Right atrium auricular region (tissue), 2 donors: ENCODE measurements around the gene ZNF485. TPM values are rescaled to one million over a fixed set of nuclear protein-coding genes. Genes with fewer than 3 reads are reported as not detected.
A peak's percentile ranks its signal among the peaks of the same experiment; 100 is the strongest.
"Not testable (repeated sequence)": the region's sequence is repeated elsewhere in the genome, so short reads cannot be mapped to it uniquely, and the experiment has no call there.

Experiments
- DNase-seq: peaks from one replicate; pipeline ENCODE4 v3.0.0-alpha.2; 2019; ENCODE audit warnings: low spot score
- H3K27ac ChIP-seq, 2 donors: fragments of 200-600 bp; sonication (generic); 1 replicate in 1 of 2; 2 replicates in 1 of 2; pipeline ENCODE4 v1.5.1; 2016 to 2019
- H3K27me3 ChIP-seq, 2 donors: fragments of 200-600 bp; sonication (generic); one replicate each; pipeline versions ENCODE4 v1.5.1 to v1.6.0; 2017 to 2019
- H3K36me3 ChIP-seq: fragments of 200-600 bp; sonication (generic); one replicate; pipeline ENCODE4 v1.5.1; 2016
- H3K4me1 ChIP-seq, 2 donors: fragments of 200-600 bp; sonication (generic); one replicate each; pipeline versions ENCODE4 v1.5.1 to v1.6.0; 2017 to 2019
- H3K4me3 ChIP-seq, 2 donors: fragments of 200-600 bp; sonication (generic); 1 replicate in 1 of 2; 2 replicates in 1 of 2; pipeline ENCODE4 v1.5.1; 2017 to 2019; ENCODE audit warnings: mild to moderate bottlenecking in 1 of 2, moderate library complexity in 1 of 2
- H3K9me3 ChIP-seq, 2 donors: fragments of 200-600 bp; sonication (generic); one replicate each; pipeline ENCODE4 v1.5.1; 2019
- total RNA-seq, 2 donors: library from RNA; depleted of rRNA; stranded (reverse); fragments of >200 nt; gene quantifications; one replicate each; pipeline ENCODE4 v1.1.0, GENCODE V29; 2016
- TF ChIP-seq, protein P1 (sequence below), 2 donors: fragments of 200-600 bp; sonication (generic); IDR thresholded peaks; one replicate each; pipeline ENCODE4 v1.5.1; 2019; ENCODE audit warnings: antibody characterized with exemption in 2 of 2

The ZNF485 gene
- total RNA-seq, 2 donors from 2014 or later: 0.98 to 1.1 TPM

DNA sequence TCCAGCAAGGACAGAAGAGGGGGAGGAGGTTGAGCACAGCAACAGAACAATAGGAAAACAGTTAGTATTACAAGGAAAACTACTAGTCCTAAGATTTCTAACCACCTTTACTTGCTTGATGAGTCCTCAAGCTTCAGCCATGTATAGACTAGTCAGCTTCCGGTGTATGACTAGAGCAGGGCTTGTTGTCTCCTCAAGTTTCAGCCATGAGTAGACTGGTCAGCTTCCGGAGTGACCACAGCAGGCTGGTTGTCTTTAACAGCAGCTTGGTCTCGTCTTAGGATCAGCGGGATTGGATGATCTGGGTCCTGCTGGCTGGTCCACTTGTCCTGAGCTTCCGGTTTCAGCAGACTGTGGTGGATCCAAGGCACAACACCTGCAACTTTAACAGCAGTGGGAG, 21.2 kb upstream of the ZNF485 start:
- H3K27me3 ChIP-seq: no peaks in the 10 kb centered on the region
- no peaks in the 10 kb centered on the region for H3K4me1 ChIP-seq
- H3K27ac ChIP-seq: no peak overlapping the region
- TF ChIP-seq, protein P1, sequence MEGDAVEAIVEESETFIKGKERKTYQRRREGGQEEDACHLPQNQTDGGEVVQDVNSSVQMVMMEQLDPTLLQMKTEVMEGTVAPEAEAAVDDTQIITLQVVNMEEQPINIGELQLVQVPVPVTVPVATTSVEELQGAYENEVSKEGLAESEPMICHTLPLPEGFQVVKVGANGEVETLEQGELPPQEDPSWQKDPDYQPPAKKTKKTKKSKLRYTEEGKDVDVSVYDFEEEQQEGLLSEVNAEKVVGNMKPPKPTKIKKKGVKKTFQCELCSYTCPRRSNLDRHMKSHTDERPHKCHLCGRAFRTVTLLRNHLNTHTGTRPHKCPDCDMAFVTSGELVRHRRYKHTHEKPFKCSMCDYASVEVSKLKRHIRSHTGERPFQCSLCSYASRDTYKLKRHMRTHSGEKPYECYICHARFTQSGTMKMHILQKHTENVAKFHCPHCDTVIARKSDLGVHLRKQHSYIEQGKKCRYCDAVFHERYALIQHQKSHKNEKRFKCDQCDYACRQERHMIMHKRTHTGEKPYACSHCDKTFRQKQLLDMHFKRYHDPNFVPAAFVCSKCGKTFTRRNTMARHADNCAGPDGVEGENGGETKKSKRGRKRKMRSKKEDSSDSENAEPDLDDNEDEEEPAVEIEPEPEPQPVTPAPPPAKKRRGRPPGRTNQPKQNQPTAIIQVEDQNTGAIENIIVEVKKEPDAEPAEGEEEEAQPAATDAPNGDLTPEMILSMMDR (IDR thresholded peaks at IDR 0.05): no peak
- no peaks in the 10 kb centered on the region for H3K36me3 ChIP-seq
- no peaks in the 10 kb centered on the region for H3K9me3 ChIP-seq
- H3K4me3 ChIP-seq: no peak overlapping the region
- no peak for DNase-seq

DNA sequence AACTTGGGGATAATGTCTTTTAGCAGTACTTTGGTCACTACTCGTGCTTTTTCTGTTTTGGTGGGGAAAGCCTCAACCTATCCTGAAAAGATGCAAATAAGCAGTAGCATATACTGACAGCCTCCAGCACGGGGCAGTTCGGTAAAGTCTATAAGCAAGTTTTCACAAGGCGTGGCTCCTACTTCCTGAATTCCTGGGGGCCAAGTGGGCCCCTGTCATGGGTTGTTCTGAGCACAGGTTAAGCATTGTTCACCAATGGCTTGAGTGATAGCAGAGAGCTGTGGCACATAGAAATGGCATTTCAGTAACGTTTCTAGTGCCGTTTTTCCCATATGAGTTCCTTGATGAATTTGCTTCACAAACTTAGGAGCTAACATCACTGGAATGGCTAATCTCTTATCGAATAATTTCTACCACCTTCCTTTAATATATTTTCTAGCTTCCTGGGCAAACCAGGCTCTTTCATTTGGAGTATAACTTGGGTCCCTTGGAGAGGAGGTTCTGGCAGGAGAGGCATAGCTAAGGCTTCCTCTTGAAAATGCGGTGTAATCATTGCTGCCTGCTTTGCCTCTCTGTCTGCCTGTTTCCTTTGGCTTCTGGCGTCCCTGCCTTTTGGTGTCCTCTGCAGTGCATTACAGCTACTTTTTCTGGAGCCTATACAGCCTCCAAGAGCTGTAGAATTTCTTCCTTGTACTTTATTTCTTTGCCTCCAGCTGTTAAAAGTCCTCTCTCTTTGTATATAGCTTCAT, 20.1 kb upstream of the ZNF485 start:
- DNase-seq: no peak
- H3K9me3 ChIP-seq: no peaks in the 10 kb centered on the region
- no peaks in the 10 kb centered on the region for H3K36me3 ChIP-seq
- H3K27ac ChIP-seq: no peak overlapping the region
- TF ChIP-seq, protein P1 (IDR thresholded peaks at IDR 0.05): no peak
- no peaks in the 10 kb centered on the region for H3K27me3 ChIP-seq
- H3K4me3 ChIP-seq: no peak overlapping the region
- H3K4me1 ChIP-seq: no peaks in the 10 kb centered on the region

DNA sequence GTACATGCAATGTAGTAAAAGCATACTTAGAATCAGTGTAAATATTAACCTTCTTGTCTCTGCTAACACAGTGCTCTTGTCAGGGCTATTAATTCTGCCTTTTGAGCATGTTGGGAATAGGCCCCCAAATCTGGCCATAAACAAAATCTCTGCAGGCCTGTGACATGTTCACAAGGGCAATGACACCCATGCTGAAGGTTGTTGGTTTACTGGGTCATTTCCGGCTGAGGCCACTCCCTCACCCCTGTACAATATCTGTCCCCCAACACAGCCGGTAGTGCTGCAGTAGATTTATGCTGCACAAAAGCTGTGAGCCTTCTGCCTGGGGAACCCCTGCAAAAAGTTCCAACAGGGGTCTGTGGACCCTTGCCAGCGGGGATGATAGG, 19.5 kb upstream of the ZNF485 start:
- H3K9me3 ChIP-seq, DNase-seq, H3K27ac ChIP-seq, H3K4me3 ChIP-seq, H3K4me1 ChIP-seq, H3K36me3 ChIP-seq, H3K27me3 ChIP-seq: not testable (repeated sequence)

DNA sequence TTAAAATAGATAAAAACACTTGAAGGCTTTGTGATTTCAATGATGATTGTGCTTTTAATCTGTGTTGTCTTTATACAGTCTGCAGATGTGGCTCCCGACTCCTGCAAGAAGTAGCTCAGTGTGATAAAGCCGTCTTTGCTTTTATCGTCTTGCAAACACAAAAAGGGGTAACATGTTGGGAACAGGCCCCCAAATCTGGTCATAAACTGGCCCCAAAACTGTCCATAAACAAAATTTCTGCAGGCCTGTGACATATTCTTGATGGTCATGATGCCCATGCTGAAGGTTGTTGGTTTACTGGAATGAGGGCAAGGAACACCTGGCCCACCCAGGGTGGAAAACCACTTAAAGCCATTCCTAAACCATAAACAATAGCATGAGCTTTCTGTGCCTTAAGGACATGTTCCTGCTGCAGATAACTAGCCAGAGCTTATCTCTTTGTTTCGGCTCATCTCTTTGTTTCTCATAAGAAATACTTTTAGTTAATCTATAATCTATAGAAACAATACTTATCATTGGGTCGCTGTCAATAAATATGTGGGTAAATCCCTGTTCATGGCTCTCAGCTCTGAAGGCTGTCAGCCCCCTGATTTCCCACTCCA, 14.8 kb upstream of the ZNF485 start:
- Histone ChIP-seq H3K27me3 (no peaks in the 10 kb centered on the region), H3K27ac (no peak overlapping the region), H3K36me3 (no peaks in the 10 kb centered on the region), H3K4me3 (no peak overlapping the region), H3K9me3 (no peaks in the 10 kb centered on the region), H3K4me1 (peaks cover 0 to 16% of the 10 kb centered on the region in 2 donors)
- DNase-seq: no peak
- TF ChIP-seq, protein P1 (IDR thresholded peaks at IDR 0.05): no peak

DNA sequence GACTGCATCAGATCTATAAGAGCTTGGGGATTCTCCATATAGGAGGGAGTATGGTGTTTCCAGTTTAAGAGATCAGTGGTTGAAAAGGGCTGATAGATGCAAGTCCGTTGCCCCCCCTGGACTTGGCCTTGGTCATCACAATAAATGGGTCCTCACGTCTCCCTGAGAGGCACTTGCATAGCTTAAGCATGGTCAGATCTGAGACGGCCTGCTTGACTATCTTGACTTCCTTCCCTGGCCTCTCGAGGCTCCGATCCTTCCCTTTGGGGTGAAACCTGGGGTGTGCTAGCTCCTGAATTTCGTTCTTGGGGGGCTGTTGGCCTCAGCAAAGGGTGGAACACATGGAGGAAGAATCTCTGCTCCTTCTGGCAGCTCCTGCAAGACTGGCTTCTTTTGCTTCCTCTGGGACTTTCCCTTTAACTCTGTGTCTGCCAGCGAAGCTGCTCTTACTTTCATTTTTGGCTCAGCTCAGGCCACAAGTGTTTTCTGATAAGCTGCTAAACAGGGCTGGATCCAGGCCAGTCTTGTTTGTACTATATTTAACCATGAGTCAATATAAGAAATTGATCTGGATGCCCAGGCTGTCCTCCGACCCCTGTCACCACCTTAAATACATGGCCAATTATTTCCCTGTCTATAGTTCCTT, 11.2 kb upstream of the ZNF485 start:
- no peaks in the 10 kb centered on the region for H3K36me3 ChIP-seq
- no peak overlapping the region for H3K27ac ChIP-seq
- H3K9me3 ChIP-seq: no peaks in the 10 kb centered on the region
- H3K27me3 ChIP-seq: no peaks in the 10 kb centered on the region
- peak overlapping the region; percentile 6 to 37 for H3K4me3 ChIP-seq
- H3K4me1 ChIP-seq: peaks cover 0 to 16% of the 10 kb centered on the region in 2 donors
- DNase-seq: no peak
- TF ChIP-seq, protein P1 (IDR thresholded peaks at IDR 0.05): no peak

DNA sequence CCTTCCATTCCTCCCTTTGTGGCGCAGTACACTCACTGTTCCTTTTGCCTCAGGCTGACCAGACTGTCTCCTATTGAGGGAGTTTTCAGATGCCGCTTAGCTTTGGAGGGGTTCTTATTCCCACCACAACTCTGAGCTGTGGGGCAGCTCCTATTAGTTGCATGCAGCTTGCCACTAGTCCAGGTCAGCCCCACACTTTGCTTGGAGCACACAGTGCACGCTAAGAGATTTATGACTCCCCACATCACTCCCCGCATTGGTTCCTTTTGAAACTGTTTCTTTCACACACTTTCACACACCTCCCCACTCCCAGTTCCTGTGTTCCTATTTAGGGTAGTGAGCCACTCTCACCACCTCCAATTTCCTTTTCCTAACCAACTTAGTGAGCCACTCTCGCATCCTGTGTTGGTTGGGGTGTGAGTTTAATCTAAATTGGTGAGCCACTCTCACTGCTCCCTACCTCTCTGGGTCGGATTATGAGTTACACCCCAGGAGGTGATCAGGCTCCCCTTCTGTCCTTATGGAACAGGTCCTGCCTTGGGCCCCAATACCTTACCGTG, 10.4 kb upstream of the ZNF485 start:
- DNase-seq: no peak
- TF ChIP-seq, protein P1 (IDR thresholded peaks at IDR 0.05): no peak
- Histone ChIP-seq H3K9me3 (no peaks in the 10 kb centered on the region), H3K4me3 (no peak overlapping the region), H3K36me3 (no peaks in the 10 kb centered on the region), H3K27ac (no peak overlapping the region), H3K4me1 (peaks cover 0 to 16% of the 10 kb centered on the region in 2 donors), H3K27me3 (no peaks in the 10 kb centered on the region)
